ENCODE measurements around the gene OR10S1. TPM values are rescaled to one million over a fixed set of nuclear protein-coding genes. Genes with fewer than 3 reads are reported as not detected.

OR10S1 gene
- total RNA-seq, 4 donors from 2014 or later, result not detected

GRCh38 chr11:123942413-123942812, 35.2 kb downstream of the OR10S1 start:
- Histone ChIP-seq H3K27me3 (no peaks in the 10 kb centered on the region), H3K9me3 (no peaks in the 10 kb centered on the region), H3K27ac (no peak overlapping the region), H3K36me3 (no peaks in the 10 kb centered on the region), H3K4me3 (no peak overlapping the region), H3K4me1 (no peaks in the 10 kb centered on the region)
- TF ChIP-seq CTCF (IDR thresholded peaks at IDR 0.05) (no peak), POLR2A (IDR thresholded peaks at IDR 0.05) (no peak), EP300 (IDR thresholded peaks at IDR 0.05) (no peak)
- WGBS, 2 donors, result 85 to 89% methylated on average over 4 of the region's 4 CpGs
- DNase-seq (ENCODE audit: low spot score in 2 of 2), result no peak

GRCh38 chr11:123939317-123939716, 38.3 kb downstream of the OR10S1 start, which contains the start of gene OR4D5:
Gene OR4D5 (plus strand): TSS chr11:123939617. CDS start chr11:123939617, 0 bp downstream.
- no peaks in the 10 kb centered on the region for H3K36me3 ChIP-seq
- WGBS, 2 donors, result 50 to 56% methylated on average over 1 of the region's 1 CpG
- H3K4me3 ChIP-seq, result no peak within 1 kb of the TSS
- no peaks in the 10 kb centered on the region for H3K4me1 ChIP-seq
- TF ChIP-seq EP300 (IDR thresholded peaks at IDR 0.05) (no peak), CTCF (IDR thresholded peaks at IDR 0.05) (no peak), POLR2A (IDR thresholded peaks at IDR 0.05) (no peak)
- no peaks in the 10 kb centered on the region for H3K27me3 ChIP-seq
- H3K9me3 ChIP-seq, result no peaks in the 10 kb centered on the region
- no peak for DNase-seq (ENCODE audit: low spot score in 2 of 2)
- H3K27ac ChIP-seq, result no peak within 1 kb of the TSS

Other genes with a start within 250 kb of the OR10S1 start
- 10 to 100 TPM in 3 of 4 donors, 1 to 10 TPM in 1; 5.9 to 13.2 (median 10.6) TPM for gene ZNF202, start 236.1 kb downstream of the OR10S1 start, total RNA-seq
- gene OR6X1, start 223.3 kb downstream of the OR10S1 start, total RNA-seq, result not detected
- not detected for gene OR6M1, start 171.4 kb downstream of the OR10S1 start, total RNA-seq
- gene TMEM225, start 92.1 kb downstream of the OR10S1 start, total RNA-seq, result not detected
- not detected for gene OR8D4, start 75.6 kb downstream of the OR10S1 start, total RNA-seq
- gene OR4D5, start 38.2 kb downstream of the OR10S1 start, total RNA-seq, result not detected
- not detected for gene OR6T1, start 33.9 kb downstream of the OR10S1 start, total RNA-seq
- not detected for gene OR10G6, start 17.4 kb upstream of the OR10S1 start, total RNA-seq
- not detected for gene OR10G4, start 35.2 kb upstream of the OR10S1 start, total RNA-seq
- not detected for gene OR10G9, start 45.2 kb upstream of the OR10S1 start, total RNA-seq
- not detected for gene OR10G8, start 49.0 kb upstream of the OR10S1 start, total RNA-seq
- not detected for gene OR10G7, start 63.5 kb upstream of the OR10S1 start, total RNA-seq
- gene VWA5A, start 137.7 kb upstream of the OR10S1 start, total RNA-seq, result 10 to 100 TPM; 17.0 to 22.5 (median 19.9) TPM
- gene OR10D3, start 205.6 kb upstream of the OR10S1 start, total RNA-seq, result not detected